HEK293 (cell line): ENCODE results near the gene ALKBH4.
"Not testable (repeated sequence)": the region's sequence is repeated elsewhere in the genome, so short reads cannot be mapped to it uniquely, and the experiment has no call there.

Experiments
- CTCF ChIA-PET: fragments of 350-600 bp; formaldehyde crosslinking; extraction: SDS; loops from one replicate; lab custom pipeline; 2021; ENCODE audit warnings: antibody characterized with exemption; lab: Yijun Ruan, JAX
- POLR2A ChIA-PET: fragments of 300-600 bp; formaldehyde crosslinking; extraction: SDS; loops from one replicate; lab custom pipeline; 2020; ENCODE audit warnings: antibody characterized with exemption, inconsistent platforms; lab: Yijun Ruan, JAX
- H3K27ac ChIP-seq: fragments of 200-500 bp; sonication (Bioruptor generic); 2 replicates; pipeline ENCODE4 v1.5.1; 2014; ENCODE audit warnings: low read depth, low read length, control low read depth, inconsistent platforms; ENCODE audit errors: extremely low read depth
- H3K36me3 ChIP-seq, 2 experiments: fragments of 200-500 bp in 1 of 2; sonication (Bioruptor generic) in 1 of 2; 1 replicate in 1 of 2; 2 replicates in 1 of 2; pipeline ENCODE4 v1.5.1; 2014 to 2017; ENCODE audit warnings: inconsistent platforms in 2 of 2, low read length in 2 of 2; ENCODE audit not compliant: control insufficient read depth in 2 of 2, insufficient read depth in 1 of 2
- H3K4me1 ChIP-seq: fragments of 200-500 bp; sonication (Bioruptor generic); 2 replicates; pipeline ENCODE4 v1.5.1; 2014; ENCODE audit warnings: mild to moderate bottlenecking, low read length, inconsistent platforms; ENCODE audit not compliant: control insufficient read depth, insufficient read depth
- H3K4me3 ChIP-seq: 2 replicates; pipeline ENCODE4 v1.5.1; 2011; ENCODE audit warnings: low read depth, mild to moderate bottlenecking, control low read depth, low read length, moderate library complexity
- H3K9me3 ChIP-seq: fragments of 200-500 bp; sonication (Bioruptor generic); 2 replicates; pipeline ENCODE4 v1.5.1; 2014; ENCODE audit warnings: low read depth, low read length, inconsistent platforms; ENCODE audit not compliant: control insufficient read depth, insufficient read depth
- BCL11B ChIP-seq: fragments of 450-650 bp; formaldehyde crosslinking; IDR thresholded peaks from 2 replicates; pipeline ENCODE4 v1.5.1; 2016; ENCODE audit warnings: low read depth, missing biosample characterization, missing genetic modification characterization
- KLF8 ChIP-seq: fragments of 450-650 bp; formaldehyde crosslinking; IDR thresholded peaks from 2 replicates; pipeline ENCODE4 v1.5.1; 2016; ENCODE audit warnings: missing biosample characterization, missing genetic modification characterization
- MEIS1 ChIP-seq: sonication (generic); formaldehyde crosslinking; IDR thresholded peaks from 2 replicates; pipeline ENCODE4 v1.8.1; 2022; ENCODE audit warnings: missing genetic modification reagents, mild to moderate bottlenecking, borderline replicate concordance
- PRDM1 ChIP-seq: fragments of 450-650 bp; formaldehyde crosslinking; IDR thresholded peaks from 2 replicates; pipeline ENCODE4; 2016; ENCODE audit warnings: missing biosample characterization, missing genetic modification characterization
- SP3 ChIP-seq: fragments of 450-650 bp; formaldehyde crosslinking; IDR thresholded peaks from 2 replicates; pipeline ENCODE4 v1.5.1; 2016; ENCODE audit warnings: missing biosample characterization, missing genetic modification characterization
- ZIC2 ChIP-seq: fragments of 450-650 bp; formaldehyde crosslinking; IDR thresholded peaks from 2 replicates; pipeline ENCODE4 v1.5.1; 2016; ENCODE audit warnings: missing biosample characterization, missing genetic modification characterization
- ZNF121 ChIP-seq: fragments of 450-650 bp; formaldehyde crosslinking; IDR thresholded peaks from 2 replicates; pipeline ENCODE4 v1.5.1; 2016; ENCODE audit warnings: missing biosample characterization, missing genetic modification characterization
- ZNF140 ChIP-seq: fragments of 450-650 bp; formaldehyde crosslinking; IDR thresholded peaks from 2 replicates; pipeline ENCODE4 v1.5.1; 2016; ENCODE audit warnings: missing biosample characterization, missing genetic modification characterization
- ZNF214 ChIP-seq: fragments of 450-650 bp; formaldehyde crosslinking; IDR thresholded peaks from 2 replicates; pipeline ENCODE4 v1.5.1; 2017; ENCODE audit warnings: missing biosample characterization, mild to moderate bottlenecking, missing genetic modification characterization, borderline replicate concordance
- ZNF292 ChIP-seq: fragments of 450-650 bp; formaldehyde crosslinking; IDR thresholded peaks from 2 replicates; pipeline ENCODE4 v1.5.1; 2016; ENCODE audit warnings: low read depth, missing biosample characterization, missing genetic modification characterization, borderline replicate concordance
- ZNF521 ChIP-seq: fragments of 450-650 bp; formaldehyde crosslinking; IDR thresholded peaks from 2 replicates; pipeline ENCODE4 v1.5.1; 2017; ENCODE audit warnings: missing biosample characterization, mild to moderate bottlenecking, missing genetic modification characterization
- ZNF549 ChIP-seq: fragments of 450-650 bp; IDR thresholded peaks from 2 replicates; pipeline ENCODE4 v1.5.1; 2018; ENCODE audit warnings: missing biosample characterization, missing genetic modification characterization, mild to moderate bottlenecking, inconsistent platforms, moderate library complexity
- ZNF560 ChIP-seq: fragments of 450-650 bp; formaldehyde crosslinking; IDR thresholded peaks from 2 replicates; pipeline ENCODE4 v1.5.1; 2017; ENCODE audit warnings: missing biosample characterization, missing genetic modification characterization, borderline replicate concordance
- ZNF600 ChIP-seq: fragments of 450-650 bp; formaldehyde crosslinking; IDR thresholded peaks from 2 replicates; pipeline ENCODE4 v1.5.1; 2016; ENCODE audit warnings: missing biosample characterization, missing genetic modification characterization
- ZNF621 ChIP-seq: fragments of 450-650 bp; formaldehyde crosslinking; IDR thresholded peaks from 2 replicates; pipeline ENCODE4 v1.5.1; 2017; ENCODE audit warnings: missing biosample characterization, missing genetic modification characterization
- ZNF626 ChIP-seq: fragments of 450-650 bp; sonication (Bioruptor Pico); formaldehyde crosslinking; IDR thresholded peaks from 2 replicates; pipeline ENCODE4 v1.5.1; 2018; ENCODE audit warnings: missing biosample characterization, missing genetic modification characterization, inconsistent platforms
- ZNF747 ChIP-seq: fragments of 450-650 bp; formaldehyde crosslinking; IDR thresholded peaks from 2 replicates; pipeline ENCODE4 v1.5.1; 2016; ENCODE audit warnings: missing biosample characterization, missing genetic modification characterization
- ZNF843 ChIP-seq: fragments of 450-650 bp; formaldehyde crosslinking; IDR thresholded peaks from 2 replicates; pipeline ENCODE4 v1.5.1; 2016; ENCODE audit warnings: missing biosample characterization, missing genetic modification characterization
- ZSCAN16 ChIP-seq: fragments of 450-650 bp; formaldehyde crosslinking; IDR thresholded peaks from 2 replicates; pipeline ENCODE4 v1.5.1; 2016; ENCODE audit warnings: missing biosample characterization, missing genetic modification characterization
- TF ChIP-seq, protein P1 (sequence below): fragments of 450-650 bp; formaldehyde crosslinking; IDR thresholded peaks from 2 replicates; pipeline ENCODE4 v1.5.1; 2017; ENCODE audit warnings: missing biosample characterization, missing genetic modification characterization
- TF ChIP-seq, protein P2 (sequence below): fragments of 450-650 bp; formaldehyde crosslinking; IDR thresholded peaks from 2 replicates; pipeline ENCODE4 v1.5.1; 2016; ENCODE audit warnings: missing biosample characterization, missing genetic modification characterization
- TF ChIP-seq, protein P3 (sequence below): fragments of 450-650 bp; formaldehyde crosslinking; IDR thresholded peaks from 2 replicates; pipeline ENCODE4 v1.5.1; 2016; ENCODE audit warnings: missing biosample characterization, missing genetic modification characterization
- TF ChIP-seq, protein P4 (sequence below): fragments of 450-650 bp; formaldehyde crosslinking; IDR thresholded peaks from 2 replicates; pipeline ENCODE4 v1.5.1; 2016; ENCODE audit warnings: missing biosample characterization, missing genetic modification characterization, low read depth

The ALKBH4 gene

DNA sequence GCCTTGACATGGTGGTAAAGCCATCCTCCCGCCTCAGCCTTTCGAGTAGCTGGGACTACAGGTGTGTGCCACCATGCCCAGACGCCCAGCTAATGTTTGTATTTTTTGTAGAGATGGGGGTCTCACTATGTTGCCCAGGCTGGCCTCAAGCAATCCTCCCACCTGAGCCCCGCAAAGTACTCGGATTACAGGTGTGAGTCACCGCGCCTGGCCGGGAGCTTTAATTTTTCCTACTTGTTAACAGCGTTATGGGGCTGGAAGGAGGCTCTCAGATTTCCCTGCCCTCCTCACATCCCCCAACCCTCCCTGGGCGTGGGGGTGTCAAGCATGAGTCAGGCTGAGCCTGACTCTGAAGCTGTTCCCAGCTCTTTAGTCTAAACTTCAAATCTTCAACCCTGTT is 8.3 kb downstream of the ALKBH4 start (continued):
- no peak for TF ChIP-seq ZNF549
- peak; percentile 99 for TF ChIP-seq ZNF121 (tag by site-specific recombination)
- no peak for TF ChIP-seq ZNF626
- TF ChIP-seq, protein P1, sequence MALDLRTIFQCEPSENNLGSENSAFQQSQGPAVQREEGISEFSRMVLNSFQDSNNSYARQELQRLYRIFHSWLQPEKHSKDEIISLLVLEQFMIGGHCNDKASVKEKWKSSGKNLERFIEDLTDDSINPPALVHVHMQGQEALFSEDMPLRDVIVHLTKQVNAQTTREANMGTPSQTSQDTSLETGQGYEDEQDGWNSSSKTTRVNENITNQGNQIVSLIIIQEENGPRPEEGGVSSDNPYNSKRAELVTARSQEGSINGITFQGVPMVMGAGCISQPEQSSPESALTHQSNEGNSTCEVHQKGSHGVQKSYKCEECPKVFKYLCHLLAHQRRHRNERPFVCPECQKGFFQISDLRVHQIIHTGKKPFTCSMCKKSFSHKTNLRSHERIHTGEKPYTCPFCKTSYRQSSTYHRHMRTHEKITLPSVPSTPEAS (tag by site-specific recombination) = no peak
- 0 out of 2 replicates have a peak, but pooled peaks have one; percentile 22 for TF ChIP-seq KLF8 (tag by site-specific recombination)
- TF ChIP-seq ZNF747 (tag by site-specific recombination) = no peak
- no peak for TF ChIP-seq ZNF560 (tag by site-specific recombination)

DNA sequence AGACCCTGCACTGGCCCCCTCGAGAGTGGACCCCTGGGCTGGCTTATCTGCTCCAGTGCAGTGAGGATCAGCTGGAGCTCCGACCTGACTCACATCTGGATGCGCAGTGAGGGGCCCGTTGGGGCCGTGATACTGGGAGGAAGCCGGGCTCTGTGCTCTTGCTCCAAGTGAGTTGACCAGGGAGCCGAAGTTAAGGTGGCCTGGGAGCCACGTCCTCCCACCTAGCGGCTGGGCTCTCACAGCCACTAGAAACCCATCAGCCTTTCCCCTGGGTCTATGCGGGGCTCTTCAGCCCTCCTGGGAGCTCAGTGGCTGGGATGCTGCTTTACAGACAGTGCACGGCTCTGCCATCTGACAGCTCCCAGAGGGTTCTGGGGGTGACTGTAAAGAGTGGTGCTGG is 9.1 kb downstream of the ALKBH4 start:
- ChIA-PET CTCF (interaction anchor here (1.0 to 2.7 kb wide), 2 partner anchors 12 to 51 kb away, joined by 3 to 10 read pairs; no protein-coding TSS in a partner anchor), POLR2A (interaction anchor here (2.2 kb wide), 1 partner anchor 10 kb away, joined by 10 read pairs; no protein-coding TSS in a partner anchor)
- no peak overlapping the region for H3K27ac ChIP-seq
- H3K36me3 ChIP-seq = peaks cover 8 to 25% of the 10 kb centered on the region in 2 experiments; a peak in 2 of 3 replicates
- peak; percentile 36; the same call in 1 of the 2 replicates for TF ChIP-seq ZIC2 (tag by site-specific recombination)
- TF ChIP-seq ZNF843 (tag by site-specific recombination) = no peak
- no peak for TF ChIP-seq ZNF521 (tag by site-specific recombination)
- no peak overlapping the region for H3K4me3 ChIP-seq
- no peaks in the 10 kb centered on the region for H3K9me3 ChIP-seq
- peaks cover 3% of the 10 kb centered on the region; the same call in 1 of the 2 replicates for H3K4me1 ChIP-seq

DNA sequence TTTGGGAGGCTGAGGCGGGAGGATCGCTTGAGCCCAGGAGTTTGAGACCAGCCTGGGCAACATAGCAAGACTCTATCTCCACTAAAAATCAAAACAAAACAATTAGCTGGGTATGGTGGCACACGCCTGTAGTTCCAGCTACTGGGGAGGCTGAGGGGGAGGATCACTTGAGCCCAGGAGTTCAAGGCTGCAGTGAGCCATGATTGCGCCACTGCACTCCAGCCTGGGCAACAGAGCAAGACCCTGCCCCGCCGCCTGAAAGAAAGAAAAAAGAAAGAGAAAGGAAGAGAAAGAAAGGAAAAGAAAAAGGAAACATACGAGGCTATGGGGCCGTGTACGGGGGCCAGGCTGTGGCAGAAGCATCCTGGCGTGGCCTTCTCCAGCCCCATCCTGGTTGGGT is 9.7 kb downstream of the ALKBH4 start:
- not testable (repeated sequence) for H3K4me1 ChIP-seq
- peak; percentile 99 for TF ChIP-seq ZNF121 (tag by site-specific recombination)
- peak; percentile 53 for TF ChIP-seq PRDM1 (tag by site-specific recombination)
- TF ChIP-seq, all 188 proteins: peak for 2; not testable (repeated sequence) for 186
- H3K4me3 ChIP-seq, H3K27ac ChIP-seq, H3K9me3 ChIP-seq: not testable (repeated sequence)
- ChIA-PET POLR2A (interaction anchor here (1.5 kb wide), 1 partner anchor 10 kb away, joined by 3 read pairs; no protein-coding TSS in a partner anchor), CTCF (interaction anchor here (0.6 to 0.7 kb wide), 2 partner anchors 13 to 14 kb away, joined by 3 to 4 read pairs; no protein-coding TSS in a partner anchor)
- H3K36me3 ChIP-seq = peaks cover 8 to 25% of the 10 kb centered on the region in 2 experiments; a peak in 2 of 3 replicates

DNA sequence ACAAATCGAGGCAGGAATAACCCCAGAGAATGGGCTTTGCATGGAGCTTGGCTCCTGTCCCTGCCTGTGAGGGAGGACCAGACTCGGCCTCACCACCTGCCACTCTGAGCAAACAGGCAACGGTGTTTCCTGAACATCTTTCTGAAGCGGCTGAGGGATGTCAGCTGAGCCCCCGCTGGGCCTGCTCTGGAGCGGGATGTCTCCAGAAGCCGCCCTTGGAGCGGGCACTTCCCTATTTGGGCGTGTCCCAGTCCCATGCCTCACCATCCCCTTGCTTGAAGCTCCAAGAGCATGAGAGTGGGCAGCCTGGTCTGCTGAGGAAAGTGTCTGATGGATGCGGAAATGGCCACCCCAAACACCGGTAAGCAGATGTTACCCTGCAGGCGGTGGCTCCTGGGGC is 10.2 kb downstream of the ALKBH4 start:
- CTCF ChIA-PET = interaction anchor here (0.5 to 0.7 kb wide), 4 partner anchors 13 to 149 kb away, joined by 3 to 4 read pairs (median 3); no protein-coding TSS in a partner anchor
- POLR2A ChIA-PET = interaction anchor here (0.6 to 1.5 kb wide), 2 partner anchors 10 to 565 kb away, joined by 3 to 6 read pairs; no protein-coding TSS in a partner anchor
- Histone ChIP-seq H3K27ac (no peak overlapping the region), H3K36me3 (peaks cover 8 to 23% of the 10 kb centered on the region in 2 experiments; a peak in 2 of 3 replicates), H3K4me3 (no peak overlapping the region), H3K4me1 (peaks cover 3% of the 10 kb centered on the region; the same call in 1 of the 2 replicates), H3K9me3 (no peaks in the 10 kb centered on the region)
- no peak for TF ChIP-seq MEIS1 (CRISPR knock-in tag)
- TF ChIP-seq, protein P2, sequence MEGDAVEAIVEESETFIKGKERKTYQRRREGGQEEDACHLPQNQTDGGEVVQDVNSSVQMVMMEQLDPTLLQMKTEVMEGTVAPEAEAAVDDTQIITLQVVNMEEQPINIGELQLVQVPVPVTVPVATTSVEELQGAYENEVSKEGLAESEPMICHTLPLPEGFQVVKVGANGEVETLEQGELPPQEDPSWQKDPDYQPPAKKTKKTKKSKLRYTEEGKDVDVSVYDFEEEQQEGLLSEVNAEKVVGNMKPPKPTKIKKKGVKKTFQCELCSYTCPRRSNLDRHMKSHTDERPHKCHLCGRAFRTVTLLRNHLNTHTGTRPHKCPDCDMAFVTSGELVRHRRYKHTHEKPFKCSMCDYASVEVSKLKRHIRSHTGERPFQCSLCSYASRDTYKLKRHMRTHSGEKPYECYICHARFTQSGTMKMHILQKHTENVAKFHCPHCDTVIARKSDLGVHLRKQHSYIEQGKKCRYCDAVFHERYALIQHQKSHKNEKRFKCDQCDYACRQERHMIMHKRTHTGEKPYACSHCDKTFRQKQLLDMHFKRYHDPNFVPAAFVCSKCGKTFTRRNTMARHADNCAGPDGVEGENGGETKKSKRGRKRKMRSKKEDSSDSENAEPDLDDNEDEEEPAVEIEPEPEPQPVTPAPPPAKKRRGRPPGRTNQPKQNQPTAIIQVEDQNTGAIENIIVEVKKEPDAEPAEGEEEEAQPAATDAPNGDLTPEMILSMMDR (tag by site-specific recombination) = no peak
- TF ChIP-seq ZSCAN16 (tag by site-specific recombination) = no peak
- peak; percentile 56; the same call in 1 of the 2 replicates for TF ChIP-seq ZNF600 (tag by site-specific recombination)
- no peak for TF ChIP-seq SP3 (tag by site-specific recombination)
- no peak for TF ChIP-seq BCL11B (tag by site-specific recombination)
- no peak for TF ChIP-seq ZNF214 (tag by site-specific recombination)
- TF ChIP-seq ZNF621 = no peak
- no peak for TF ChIP-seq ZNF140 (tag by site-specific recombination)
- TF ChIP-seq, protein P3, sequence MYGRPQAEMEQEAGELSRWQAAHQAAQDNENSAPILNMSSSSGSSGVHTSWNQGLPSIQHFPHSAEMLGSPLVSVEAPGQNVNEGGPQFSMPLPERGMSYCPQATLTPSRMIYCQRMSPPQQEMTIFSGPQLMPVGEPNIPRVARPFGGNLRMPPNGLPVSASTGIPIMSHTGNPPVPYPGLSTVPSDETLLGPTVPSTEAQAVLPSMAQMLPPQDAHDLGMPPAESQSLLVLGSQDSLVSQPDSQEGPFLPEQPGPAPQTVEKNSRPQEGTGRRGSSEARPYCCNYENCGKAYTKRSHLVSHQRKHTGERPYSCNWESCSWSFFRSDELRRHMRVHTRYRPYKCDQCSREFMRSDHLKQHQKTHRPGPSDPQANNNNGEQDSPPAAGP = 0 out of 2 replicates have a peak, but pooled peaks have one; percentile 43
- TF ChIP-seq, protein P4, sequence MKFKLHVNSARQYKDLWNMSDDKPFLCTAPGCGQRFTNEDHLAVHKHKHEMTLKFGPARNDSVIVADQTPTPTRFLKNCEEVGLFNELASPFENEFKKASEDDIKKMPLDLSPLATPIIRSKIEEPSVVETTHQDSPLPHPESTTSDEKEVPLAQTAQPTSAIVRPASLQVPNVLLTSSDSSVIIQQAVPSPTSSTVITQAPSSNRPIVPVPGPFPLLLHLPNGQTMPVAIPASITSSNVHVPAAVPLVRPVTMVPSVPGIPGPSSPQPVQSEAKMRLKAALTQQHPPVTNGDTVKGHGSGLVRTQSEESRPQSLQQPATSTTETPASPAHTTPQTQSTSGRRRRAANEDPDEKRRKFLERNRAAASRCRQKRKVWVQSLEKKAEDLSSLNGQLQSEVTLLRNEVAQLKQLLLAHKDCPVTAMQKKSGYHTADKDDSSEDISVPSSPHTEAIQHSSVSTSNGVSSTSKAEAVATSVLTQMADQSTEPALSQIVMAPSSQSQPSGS (tag by site-specific recombination) = no peak
- no peak for TF ChIP-seq ZNF292 (tag by site-specific recombination)
- TF ChIP-seq ZIC2 (tag by site-specific recombination) = 0 out of 2 replicates have a peak, but pooled peaks have one; percentile 11
